ENCODE data around the gene MYO1G.

DNA sequence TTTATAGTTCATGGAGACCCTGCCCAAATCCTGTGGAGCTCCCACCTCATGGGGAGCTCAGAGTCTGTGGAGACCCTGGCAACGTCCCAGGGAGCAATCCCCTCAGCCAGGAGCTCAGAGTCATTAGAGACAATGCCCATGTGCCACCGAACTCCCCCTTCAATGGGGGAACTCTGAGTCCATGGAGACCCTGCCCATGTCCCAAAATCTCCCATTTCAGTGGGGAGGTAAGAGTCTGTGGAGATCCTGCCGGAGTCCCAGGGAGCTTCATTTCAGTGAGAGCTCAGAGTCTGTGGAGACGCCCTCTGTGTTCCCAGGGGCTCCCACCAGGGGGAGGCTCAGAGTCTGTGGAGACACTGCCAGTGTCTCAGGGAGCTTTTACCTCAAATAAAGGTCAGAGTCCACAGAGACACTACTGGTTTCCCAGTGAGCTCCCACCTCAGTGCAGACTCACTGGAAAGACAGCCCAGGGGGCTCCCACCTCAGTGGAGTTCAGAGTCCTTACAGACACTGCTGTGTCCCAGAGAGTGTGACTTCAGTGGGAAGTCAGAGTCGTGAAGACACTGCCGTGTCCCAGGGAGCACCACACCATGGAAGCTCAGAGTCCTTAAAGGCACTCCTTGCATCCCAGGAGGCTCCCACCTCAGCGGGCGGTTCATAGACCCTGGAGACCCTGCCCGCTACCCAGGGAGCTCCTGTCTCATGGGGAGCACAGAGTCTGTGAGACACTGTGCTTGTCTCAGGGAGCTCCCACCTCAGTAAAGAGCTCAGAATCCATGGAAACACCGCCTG is 5.0 kb downstream of the MYO1G start:
- TF ChIP-seq, protein P1, sequence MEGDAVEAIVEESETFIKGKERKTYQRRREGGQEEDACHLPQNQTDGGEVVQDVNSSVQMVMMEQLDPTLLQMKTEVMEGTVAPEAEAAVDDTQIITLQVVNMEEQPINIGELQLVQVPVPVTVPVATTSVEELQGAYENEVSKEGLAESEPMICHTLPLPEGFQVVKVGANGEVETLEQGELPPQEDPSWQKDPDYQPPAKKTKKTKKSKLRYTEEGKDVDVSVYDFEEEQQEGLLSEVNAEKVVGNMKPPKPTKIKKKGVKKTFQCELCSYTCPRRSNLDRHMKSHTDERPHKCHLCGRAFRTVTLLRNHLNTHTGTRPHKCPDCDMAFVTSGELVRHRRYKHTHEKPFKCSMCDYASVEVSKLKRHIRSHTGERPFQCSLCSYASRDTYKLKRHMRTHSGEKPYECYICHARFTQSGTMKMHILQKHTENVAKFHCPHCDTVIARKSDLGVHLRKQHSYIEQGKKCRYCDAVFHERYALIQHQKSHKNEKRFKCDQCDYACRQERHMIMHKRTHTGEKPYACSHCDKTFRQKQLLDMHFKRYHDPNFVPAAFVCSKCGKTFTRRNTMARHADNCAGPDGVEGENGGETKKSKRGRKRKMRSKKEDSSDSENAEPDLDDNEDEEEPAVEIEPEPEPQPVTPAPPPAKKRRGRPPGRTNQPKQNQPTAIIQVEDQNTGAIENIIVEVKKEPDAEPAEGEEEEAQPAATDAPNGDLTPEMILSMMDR (IDR thresholded peaks at IDR 0.05): peak; percentile 64
- TF ChIP-seq ZFX (IDR thresholded peaks at IDR 0.05; ENCODE audit: borderline replicate concordance): no peak

Measured in 22Rv1 (cell line).